ENCODE data around the gene CAPN12. TPM values are rescaled to one million over a fixed set of nuclear protein-coding genes. Genes with fewer than 3 reads are reported as not detected.

The CAPN12 gene
- total and polyA plus RNA-seq, 10 donors, result 9.0 to 33.3 (median 16.0) TPM

DNA sequence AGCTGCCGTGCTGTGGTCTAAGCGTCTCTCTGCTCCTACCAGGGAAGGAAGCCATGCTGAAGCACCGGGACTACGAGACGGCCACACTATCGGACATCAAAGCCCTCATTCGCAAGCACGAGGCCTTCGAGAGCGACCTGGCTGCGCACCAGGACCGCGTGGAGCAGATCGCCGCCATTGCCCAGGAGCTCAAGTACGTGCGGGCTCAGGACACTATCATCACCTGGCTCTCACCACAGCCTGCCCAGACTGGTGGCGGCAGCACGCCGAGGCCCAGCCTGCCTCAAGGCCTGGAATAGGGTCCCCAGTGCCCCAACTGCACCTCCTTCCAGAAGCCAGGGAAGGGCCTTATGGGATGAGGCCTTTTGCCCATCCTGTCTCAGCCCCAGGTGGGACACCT lies 22.8 kb downstream of the CAPN12 start:
- WGBS, 5 donors, result 87 to 94% (median 93%) methylated on average over 16 to 20 of the region's 20 CpGs
- DNase-seq, result no peak
- peak overlapping the region in 7 of 8 donors; percentile 46 to 88 (median 79) for H3K27ac ChIP-seq
- H3K36me3 ChIP-seq, result peaks cover 0 to 100% (median 100%) of the 10 kb centered on the region in 6 donors
- no peaks in the 10 kb centered on the region for H3K27me3 ChIP-seq (replicated peaks in 1 of 7)
- H3K4me1 ChIP-seq, result peaks cover 24 to 93% (median 57%) of the 10 kb centered on the region in 6 donors
- H3K9me3 ChIP-seq, result no peaks in the 10 kb centered on the region
- TF ChIP-seq POLR2AphosphoS5 (IDR thresholded peaks at IDR 0.05) (peak in 1 of 3 donors; percentile 42), POLR2A (IDR thresholded peaks at IDR 0.05) (no peak)
- TF ChIP-seq, protein P1, sequence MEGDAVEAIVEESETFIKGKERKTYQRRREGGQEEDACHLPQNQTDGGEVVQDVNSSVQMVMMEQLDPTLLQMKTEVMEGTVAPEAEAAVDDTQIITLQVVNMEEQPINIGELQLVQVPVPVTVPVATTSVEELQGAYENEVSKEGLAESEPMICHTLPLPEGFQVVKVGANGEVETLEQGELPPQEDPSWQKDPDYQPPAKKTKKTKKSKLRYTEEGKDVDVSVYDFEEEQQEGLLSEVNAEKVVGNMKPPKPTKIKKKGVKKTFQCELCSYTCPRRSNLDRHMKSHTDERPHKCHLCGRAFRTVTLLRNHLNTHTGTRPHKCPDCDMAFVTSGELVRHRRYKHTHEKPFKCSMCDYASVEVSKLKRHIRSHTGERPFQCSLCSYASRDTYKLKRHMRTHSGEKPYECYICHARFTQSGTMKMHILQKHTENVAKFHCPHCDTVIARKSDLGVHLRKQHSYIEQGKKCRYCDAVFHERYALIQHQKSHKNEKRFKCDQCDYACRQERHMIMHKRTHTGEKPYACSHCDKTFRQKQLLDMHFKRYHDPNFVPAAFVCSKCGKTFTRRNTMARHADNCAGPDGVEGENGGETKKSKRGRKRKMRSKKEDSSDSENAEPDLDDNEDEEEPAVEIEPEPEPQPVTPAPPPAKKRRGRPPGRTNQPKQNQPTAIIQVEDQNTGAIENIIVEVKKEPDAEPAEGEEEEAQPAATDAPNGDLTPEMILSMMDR (IDR thresholded peaks at IDR 0.05 in 8 of 11, conservative IDR thresholded peaks at IDR 0.05 in 3 of 11), result no peak
- intact Hi-C loops (cut with DNase I; ENCODE audit: low total_unique reads), result no loop called here
- H3K4me3 ChIP-seq, result no peak overlapping the region

DNA sequence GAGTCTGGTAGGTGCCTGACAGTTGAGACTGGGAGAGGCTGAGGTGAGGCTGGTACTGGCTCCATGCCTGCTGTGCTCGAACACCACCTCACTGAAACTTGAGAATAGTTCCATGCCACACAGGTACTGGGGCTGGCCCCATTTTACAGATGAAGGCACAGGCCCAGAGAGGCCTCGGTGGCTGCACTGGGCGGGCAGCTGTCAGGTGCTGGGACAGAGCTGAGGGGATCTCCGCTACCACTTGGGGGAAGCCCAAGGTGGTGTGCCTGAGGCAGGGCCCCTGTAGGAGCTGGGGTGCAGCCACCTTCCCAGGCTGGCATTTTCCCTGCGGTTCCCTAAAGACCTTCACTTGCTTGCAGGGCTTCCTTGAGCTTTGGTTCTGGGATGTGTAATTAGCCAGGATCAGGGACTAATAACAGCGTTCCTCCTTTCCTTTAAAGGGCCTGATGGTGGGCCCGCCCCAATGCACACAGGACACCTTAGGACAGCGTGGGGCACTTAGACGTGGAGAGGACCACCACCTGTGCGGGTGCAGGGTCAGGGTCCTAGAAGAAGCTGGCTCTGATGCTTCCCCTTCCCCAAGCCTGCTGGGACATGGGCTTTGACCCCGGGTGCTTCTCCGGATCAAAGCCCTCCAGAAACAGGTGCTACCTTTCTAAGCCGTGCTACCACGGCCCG lies 23.6 kb downstream of the CAPN12 start:
- Histone ChIP-seq H3K9me3 (no peaks in the 10 kb centered on the region), H3K4me3 (no peak overlapping the region), H3K36me3 (peaks cover 0 to 100% (median 100%) of the 10 kb centered on the region in 6 donors), H3K27ac (peak overlapping the region in 7 of 8 donors; percentile 46 to 88 (median 79)), H3K4me1 (peaks cover 17 to 85% (median 49%) of the 10 kb centered on the region in 6 donors), H3K27me3 (replicated peaks in 1 of 7) (no peaks in the 10 kb centered on the region)
- no peak for TF ChIP-seq POLR2A (IDR thresholded peaks at IDR 0.05)
- TF ChIP-seq, protein P1 (IDR thresholded peaks at IDR 0.05 in 8 of 11, conservative IDR thresholded peaks at IDR 0.05 in 3 of 11), result no peak
- TF ChIP-seq POLR2AphosphoS5 (IDR thresholded peaks at IDR 0.05), result peak in 1 of 3 donors; percentile 3
- DNase-seq, result no peak
- intact Hi-C loops (cut with DNase I; ENCODE audit: low total_unique reads), result no loop called here
- 88 to 95% (median 89%) methylated on average over 12 to 15 of the region's 15 CpGs for WGBS, 5 donors

GRCh38 chr19:38719761-38720558 lies 24.3 kb downstream of the CAPN12 start:
- intact Hi-C loops (cut with DNase I; ENCODE audit: low total_unique reads), result no loop called here
- peaks cover 0 to 100% (median 100%) of the 10 kb centered on the region in 6 donors for H3K36me3 ChIP-seq
- H3K4me1 ChIP-seq, result peaks cover 10 to 77% (median 42%) of the 10 kb centered on the region in 6 donors
- DNase-seq, result no peak
- H3K9me3 ChIP-seq, result no peaks in the 10 kb centered on the region
- no peaks in the 10 kb centered on the region for H3K27me3 ChIP-seq (replicated peaks in 1 of 7)
- 77 to 88% (median 78%) methylated on average over 13 to 24 of the region's 24 CpGs for WGBS, 5 donors
- peak overlapping the region; percentile 19 to 88 (median 76) for H3K27ac ChIP-seq
- TF ChIP-seq POLR2A (IDR thresholded peaks at IDR 0.05), result no peak
- peak; percentile 46 to 65 (median 61) for TF ChIP-seq POLR2AphosphoS5 (IDR thresholded peaks at IDR 0.05)
- no peak overlapping the region for H3K4me3 ChIP-seq

- Histone ChIP-seq H3K9me3 (no peaks in the 10 kb centered on the region), H3K27ac (peak overlapping the region; percentile 27 to 88 (median 76)), H3K36me3 (peaks cover 7 to 100% (median 100%) of the 10 kb centered on the region in 6 donors), H3K27me3 (replicated peaks in 1 of 7) (no peaks in the 10 kb centered on the region), H3K4me3 (no peak overlapping the region), H3K4me1 (peaks cover 10 to 76% (median 40%) of the 10 kb centered on the region in 6 donors)
- no peak for DNase-seq
- TF ChIP-seq POLR2AphosphoS5 (IDR thresholded peaks at IDR 0.05) (peak; percentile 50 to 82 (median 60)), POLR2A (IDR thresholded peaks at IDR 0.05) (no peak)
- TF ChIP-seq, protein P1 (IDR thresholded peaks at IDR 0.05 in 8 of 11, conservative IDR thresholded peaks at IDR 0.05 in 3 of 11), result peak in 3 of 11 experiments; percentile 17 to 26 (median 24)
- intact Hi-C loops (cut with DNase I; ENCODE audit: low total_unique reads), result no loop called here
- WGBS, 5 donors, result 71 to 81% (median 72%) methylated on average over 19 to 24 of the region's 24 CpGs
These were observed 25.3 kb downstream of the CAPN12 start for GRCh38 chr19:38718747-38719543.
